HL-60 (cell line): ENCODE measurements around the gene AGPAT2.

Source experiments
- CTCF ChIP-seq: IDR thresholded peaks from one replicate; pipeline ENCODE4 v1.5.1; 2011; ENCODE audit warnings: low read length, control low read depth, inconsistent platforms; ENCODE audit not compliant: insufficient read depth
- POLR2AphosphoS5 ChIP-seq: IDR thresholded peaks from 2 replicates; pipeline ENCODE4 v1.6.1; 2012; ENCODE audit warnings: low read depth
- REST ChIP-seq: IDR thresholded peaks from 2 replicates; pipeline ENCODE4 v1.6.1; 2012; ENCODE audit warnings: low read depth; ENCODE audit not compliant: insufficient replicate concordance
- SPI1 ChIP-seq: IDR thresholded peaks from 2 replicates; pipeline ENCODE4 v1.6.1; 2012; ENCODE audit warnings: low read depth, mild to moderate bottlenecking, borderline replicate concordance

GRCh38 chr9:136665111-136665703, 22.1 kb downstream of the AGPAT2 start:
- TF ChIP-seq CTCF, result no peak
- TF ChIP-seq REST, result no peak
- no peak for TF ChIP-seq POLR2AphosphoS5
- no peak for TF ChIP-seq SPI1
